ENCODE measurements around the gene MOB1A. TPM values are rescaled to one million over a fixed set of nuclear protein-coding genes. Genes with fewer than 3 reads are reported as not detected.
A peak's percentile ranks its signal among the peaks of the same experiment; 100 is the strongest.

Gene MOB1A
- total and polyA plus RNA-seq, 2 of the 13 experiments (the other 11 are each of a cell fraction or from before 2014, with no cell fraction given) = 48.2 to 139 TPM

- TF ChIP-seq ZNF414 (CRISPR knock-in tag; IDR thresholded peaks at IDR 0.05) (peak; percentile 96), THRA (CRISPR knock-in tag; IDR thresholded peaks at IDR 0.05; ENCODE audit: borderline replicate concordance) (no peak; the same call in none of the 2 replicates), ZBTB42 (CRISPR knock-in tag; IDR thresholded peaks at IDR 0.05) (no peak; the same call in 1 of the 2 replicates), NCOR1 (IDR thresholded peaks at IDR 0.05; ENCODE audit: borderline replicate concordance, low read length) (no peak; the same call in 1 of the 2 replicates), ZNF609 (CRISPR knock-in tag; IDR thresholded peaks at IDR 0.05; ENCODE audit: borderline replicate concordance) (peak; percentile 47), KDM4B (CRISPR knock-in tag; IDR thresholded peaks at IDR 0.05) (peak; percentile 70), TRIM24 (CRISPR knock-in tag; IDR thresholded peaks at IDR 0.05) (no peak), ZFP41 (CRISPR knock-in tag; IDR thresholded peaks at IDR 0.05; ENCODE audit: borderline replicate concordance) (peak; percentile 94; the same call in 1 of the 2 replicates), ZNF549 (CRISPR knock-in tag; IDR thresholded peaks at IDR 0.05) (no peak), KLF12 (CRISPR knock-in tag; IDR thresholded peaks at IDR 0.05; ENCODE audit: borderline replicate concordance) (no peak), ZNF143 (CRISPR knock-in tag; IDR thresholded peaks at IDR 0.05) (no peak), ZNF580 (CRISPR knock-in tag; IDR thresholded peaks at IDR 0.05; ENCODE audit: borderline replicate concordance, low read depth) (peak; percentile 89; the same call in 1 of the 2 replicates), RBFOX2 (IDR thresholded peaks at IDR 0.05; ENCODE audit: low read depth, low read length) (peak; percentile 99), ZNF337 (CRISPR knock-in tag; IDR thresholded peaks at IDR 0.05; ENCODE audit: borderline replicate concordance, low read depth) (0 out of 2 replicates have a peak, but pooled peaks have one; percentile 81), ELF3 (CRISPR knock-in tag; IDR thresholded peaks at IDR 0.05) (peak; percentile 56; the same call in 1 of the 2 replicates), PRPF4 (IDR thresholded peaks at IDR 0.05; ENCODE audit: low read depth, low read length, poor library complexity, severe bottlenecking) (no peak), THAP9 (CRISPR knock-in tag; IDR thresholded peaks at IDR 0.05; ENCODE audit: borderline replicate concordance) (peak; percentile 79; the same call in 1 of the 2 replicates), BRCA1 (CRISPR knock-in tag; IDR thresholded peaks at IDR 0.05) (no peak), BRD4 (CRISPR knock-in tag; IDR thresholded peaks at IDR 0.05) (no peak)
These were observed 20.0 kb upstream of the MOB1A start, which contains the start of gene MTHFD2 (continued) for GRCh38 chr2:74198461-74199274.
